Urinary bladder (tissue), 4 donors: ENCODE results near the gene FAM9C. TPM values are rescaled to one million over a fixed set of nuclear protein-coding genes. Genes with fewer than 3 reads are reported as not detected.

Source experiments
- DNase-seq: peaks from one replicate; pipeline ENCODE4 v3.0.0-alpha.2; 2015; ENCODE audit errors: extremely low spot score
- H3K27ac ChIP-seq: one replicate; pipeline ENCODE4 v1.5.1; 2013; ENCODE audit warnings: low read depth, mild to moderate bottlenecking, moderate library complexity
- H3K36me3 ChIP-seq: one replicate; pipeline ENCODE4 v1.6.1; 2013; ENCODE audit warnings: mild to moderate bottlenecking, moderate library complexity; ENCODE audit not compliant: insufficient read depth
- H3K4me1 ChIP-seq: one replicate; pipeline ENCODE4 v1.6.1; 2013; ENCODE audit warnings: mild to moderate bottlenecking, moderate library complexity; ENCODE audit not compliant: insufficient read depth
- H3K4me3 ChIP-seq: one replicate; pipeline ENCODE4 v1.5.1; 2013; ENCODE audit warnings: low read depth, low read length
- WGBS: extraction: QIAGEN DNeasy Blood & Tissue Kit; methylation state at CpG from one replicate; pipeline ENCODE4 v1.1.7; 2013; 5-methylcytosine and 5-hydroxymethylcytosine counted together
- polyA plus RNA-seq: library from polyadenylated mRNA; stranded (reverse); fragments of 200-250 nt; gene quantifications from one replicate; pipeline ENCODE4 v1.2.3, GENCODE V29; 2013
- total RNA-seq: library from RNA; depleted of rRNA; stranded (reverse); fragments of >200 nt; gene quantifications from one replicate; pipeline ENCODE4 v1.2.3, GENCODE V29; 2014
- donor health status: healthy with polysubstance abuse.
- donor health status: healthy.

Gene FAM9C
- total and polyA plus RNA-seq, 2 donors = 0.05 to 0.08 TPM

GRCh38 chrX:12999422-12999821, 45.0 kb downstream of the FAM9C start:
- Histone ChIP-seq H3K4me3 (no peak overlapping the region), H3K4me1 (no peaks in the 10 kb centered on the region)
- WGBS = 82% methylated on average over 9 of the region's 9 CpGs

GRCh38 chrX:12997906-12998687, 46.3 kb downstream of the FAM9C start:
- H3K4me1 ChIP-seq = no peaks in the 10 kb centered on the region
- no peak for DNase-seq
- WGBS = 20% methylated on average over 5 of the region's 5 CpGs
- no peak overlapping the region for H3K4me3 ChIP-seq
- no peak overlapping the region for H3K27ac ChIP-seq
- no peaks in the 10 kb centered on the region for H3K36me3 ChIP-seq

More at GRCh38 chrX:12999422-12999821, 45.0 kb downstream of the FAM9C start:
- Histone ChIP-seq H3K36me3 (no peaks in the 10 kb centered on the region), H3K27ac (no peak overlapping the region)
- no peak for DNase-seq

- DNase-seq = no peak
- Histone ChIP-seq H3K27ac (no peak overlapping the region), H3K36me3 (no peaks in the 10 kb centered on the region), H3K4me1 (no peaks in the 10 kb centered on the region), H3K4me3 (no peak overlapping the region)
- 92% methylated on average over 3 of the region's 3 CpGs for WGBS
Measured at GRCh38 chrX:12996934-12997435, 47.4 kb downstream of the FAM9C start.

- 66% methylated on average over 4 of the region's 4 CpGs for WGBS
- H3K27ac ChIP-seq = no peak overlapping the region
Measured at GRCh38 chrX:12994321-12994720, 50.1 kb downstream of the FAM9C start.

GRCh38 chrX:12993826-12994225, 50.6 kb downstream of the FAM9C start:
- no peak overlapping the region for H3K4me3 ChIP-seq
- no peaks in the 10 kb centered on the region for H3K4me1 ChIP-seq
- no peaks in the 10 kb centered on the region for H3K36me3 ChIP-seq
- WGBS = 44% methylated on average over 1 of the region's 1 CpG
- no peak for DNase-seq
- no peak overlapping the region for H3K27ac ChIP-seq

More at GRCh38 chrX:12994321-12994720, 50.1 kb downstream of the FAM9C start:
- no peaks in the 10 kb centered on the region for H3K36me3 ChIP-seq
- no peaks in the 10 kb centered on the region for H3K4me1 ChIP-seq
- no peak for DNase-seq
- H3K4me3 ChIP-seq = no peak overlapping the region

GRCh38 chrX:12992544-12993118, 51.8 kb downstream of the FAM9C start:
- DNase-seq = no peak
- H3K4me3 ChIP-seq = no peak overlapping the region
- H3K4me1 ChIP-seq = no peaks in the 10 kb centered on the region
- no peak overlapping the region for H3K27ac ChIP-seq
- 46% methylated on average over 4 of the region's 4 CpGs for WGBS
- H3K36me3 ChIP-seq = no peaks in the 10 kb centered on the region

GRCh38 chrX:12991575-12991974, 52.8 kb downstream of the FAM9C start:
- DNase-seq = no peak
- 94% methylated on average over 3 of the region's 3 CpGs for WGBS
- no peaks in the 10 kb centered on the region for H3K36me3 ChIP-seq
- H3K4me1 ChIP-seq = no peaks in the 10 kb centered on the region
- no peak overlapping the region for H3K27ac ChIP-seq
- H3K4me3 ChIP-seq = no peak overlapping the region

DNA sequence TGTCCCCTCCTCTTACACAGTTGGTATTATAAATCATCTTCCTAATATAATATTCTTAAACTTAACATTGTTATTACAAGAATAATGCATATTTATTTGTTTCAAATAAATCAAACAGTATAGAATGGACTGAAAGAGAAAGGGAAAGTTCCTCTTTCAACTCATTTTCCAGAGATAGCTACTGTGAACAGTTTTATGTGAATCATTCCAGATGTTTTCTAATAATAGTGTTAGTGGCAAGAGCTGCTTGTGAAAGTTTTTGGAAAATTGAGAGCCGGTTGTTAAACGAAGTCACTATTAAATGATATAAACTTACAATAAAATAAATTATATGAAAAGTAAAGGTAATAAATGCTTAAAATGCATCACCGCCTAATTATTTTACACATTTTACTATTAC, 55.0 kb downstream of the FAM9C start:
- Histone ChIP-seq H3K4me1 (no peaks in the 10 kb centered on the region), H3K27ac (no peak overlapping the region), H3K36me3 (no peaks in the 10 kb centered on the region), H3K4me3 (no peak overlapping the region)
- WGBS = 43% methylated on average over 3 of the region's 3 CpGs
- DNase-seq = no peak

- H3K4me3 ChIP-seq = no peak overlapping the region
- no peak overlapping the region for H3K27ac ChIP-seq
- H3K36me3 ChIP-seq = no peaks in the 10 kb centered on the region
- WGBS = 61% methylated on average over 7 of the region's 7 CpGs
- DNase-seq = no peak
- no peaks in the 10 kb centered on the region for H3K4me1 ChIP-seq
Measured at GRCh38 chrX:12988797-12989196, 55.6 kb downstream of the FAM9C start.

- WGBS = 88% methylated on average over 8 of the region's 8 CpGs
Measured at GRCh38 chrX:12987900-12988594, 56.4 kb downstream of the FAM9C start.

DNA sequence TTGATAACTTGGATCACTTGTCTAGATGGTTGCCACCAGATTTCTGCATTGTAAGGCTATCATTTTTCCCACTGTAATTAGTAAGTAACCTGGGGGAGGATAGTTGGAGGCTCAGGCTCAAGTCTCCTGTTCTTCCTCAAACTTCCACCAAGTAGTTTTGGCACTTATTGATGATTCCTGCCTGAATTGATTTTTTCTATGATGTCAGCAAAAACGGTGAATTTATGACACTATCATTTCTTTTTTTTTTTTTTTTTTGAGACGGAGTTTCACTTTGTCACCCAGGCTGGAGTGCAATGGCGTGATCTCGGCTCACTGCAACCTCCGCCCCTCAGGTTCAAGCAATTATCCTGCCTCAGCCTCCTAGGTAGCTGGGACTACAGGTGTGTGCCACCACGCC, 57.1 kb downstream of the FAM9C start:
- H3K36me3 ChIP-seq = no peaks in the 10 kb centered on the region
- WGBS = 97% methylated on average over 6 of the region's 6 CpGs
- no peak overlapping the region for H3K27ac ChIP-seq
- DNase-seq = no peak
- H3K4me3 ChIP-seq = no peak overlapping the region
- no peaks in the 10 kb centered on the region for H3K4me1 ChIP-seq

More at GRCh38 chrX:12987900-12988594, 56.4 kb downstream of the FAM9C start:
- Histone ChIP-seq H3K36me3 (no peaks in the 10 kb centered on the region), H3K4me1 (no peaks in the 10 kb centered on the region), H3K4me3 (no peak overlapping the region), H3K27ac (no peak overlapping the region)
- no peak for DNase-seq

GRCh38 chrX:12986886-12987285, 57.5 kb downstream of the FAM9C start:
- Histone ChIP-seq H3K36me3 (no peaks in the 10 kb centered on the region), H3K4me3 (no peak overlapping the region), H3K27ac (no peak overlapping the region), H3K4me1 (no peaks in the 10 kb centered on the region)
- 87% methylated on average over 2 of the region's 2 CpGs for WGBS
- DNase-seq = no peak

- DNase-seq = no peak
- Histone ChIP-seq H3K4me3 (no peak overlapping the region), H3K4me1 (no peaks in the 10 kb centered on the region), H3K27ac (no peak overlapping the region), H3K36me3 (no peaks in the 10 kb centered on the region)
- WGBS = 91% methylated on average over 4 of the region's 4 CpGs
Measured at GRCh38 chrX:12986164-12986779, 58.1 kb downstream of the FAM9C start.
